Spleen (tissue), 7 donors: ENCODE measurements around the gene GNPTG.

Experiments used
- POLR2A ChIP-seq, 3 donors: fragments of 450-650 bp; IDR thresholded peaks; one replicate each; pipeline ENCODE4 v1.5.1; 2017; ENCODE audit warnings: antibody characterized with exemption in 3 of 3, mild to moderate bottlenecking in 1 of 3
- POLR2AphosphoS5 ChIP-seq, 3 donors: sonication (generic); formaldehyde crosslinking; IDR thresholded peaks; one replicate each; pipeline ENCODE4 v1.5.1; 2017; ENCODE audit warnings: antibody characterized with exemption in 3 of 3
- TF ChIP-seq, protein P1 (sequence below), 11 experiments: fragments of 200-600 bp in 7 of 11; fragments of 450-650 bp in 4 of 11; sonication (generic) in 4 of 11; IDR thresholded peaks in 8 of 11; conservative IDR thresholded peaks in 3 of 11; 1 replicate in 7 of 11; 2 replicates in 4 of 11; pipeline versions ENCODE4 v1.4.0 to v1.8.0; 2016 to 2021; ENCODE audit warnings: antibody characterized with exemption in 11 of 11, inconsistent platforms in 4 of 11, mild to moderate bottlenecking in 1 of 11
- donor health status: DM: no; HTN: no; CAD: no; lungs with moderate emphysema.
- donor health status: DM: no; HTN: no; CAD: no.
- donor health status: DM: no; HTN: no; CAD: no.

DNA sequence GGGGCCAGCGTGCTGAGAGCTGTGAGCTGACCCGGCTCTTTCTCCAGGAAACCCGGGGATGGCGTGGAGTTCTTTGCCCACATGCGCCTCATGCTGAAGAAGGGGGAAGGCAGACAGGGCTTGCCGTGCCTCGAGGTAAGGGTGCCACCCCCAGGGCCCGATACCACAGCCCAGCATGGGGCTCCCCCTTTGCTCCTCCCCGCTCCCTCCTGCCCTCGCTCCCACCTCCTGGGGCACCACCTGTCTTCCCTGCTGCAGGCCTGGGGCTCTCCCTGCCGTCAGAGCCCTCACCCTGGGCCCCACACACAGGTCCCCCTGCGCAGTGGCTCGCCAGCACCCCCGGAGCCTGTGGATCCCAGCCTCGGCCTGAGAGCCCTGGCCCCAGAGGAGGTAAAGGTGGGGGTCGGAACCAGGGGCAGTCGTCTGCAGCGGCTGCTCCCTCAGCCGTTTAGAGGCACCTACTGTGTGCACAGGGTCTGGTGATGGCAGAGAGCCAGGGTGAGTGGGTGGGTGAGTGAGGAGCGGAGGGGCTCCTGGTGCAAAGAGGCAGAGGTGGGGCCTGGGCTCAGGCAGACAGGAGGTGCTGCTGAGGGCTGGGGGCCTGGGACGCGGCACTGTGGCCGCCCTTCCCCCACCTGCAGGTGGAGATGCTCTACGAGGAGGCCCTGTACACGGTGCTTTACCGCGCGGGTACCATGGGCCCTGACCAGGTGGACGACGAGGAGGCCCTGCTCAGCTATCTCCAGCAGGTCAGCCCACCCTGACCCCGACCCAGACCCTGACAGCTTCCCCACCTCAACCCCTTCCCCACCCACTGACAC lies 12.7 kb upstream of the GNPTG start:
- TF ChIP-seq, protein P1, sequence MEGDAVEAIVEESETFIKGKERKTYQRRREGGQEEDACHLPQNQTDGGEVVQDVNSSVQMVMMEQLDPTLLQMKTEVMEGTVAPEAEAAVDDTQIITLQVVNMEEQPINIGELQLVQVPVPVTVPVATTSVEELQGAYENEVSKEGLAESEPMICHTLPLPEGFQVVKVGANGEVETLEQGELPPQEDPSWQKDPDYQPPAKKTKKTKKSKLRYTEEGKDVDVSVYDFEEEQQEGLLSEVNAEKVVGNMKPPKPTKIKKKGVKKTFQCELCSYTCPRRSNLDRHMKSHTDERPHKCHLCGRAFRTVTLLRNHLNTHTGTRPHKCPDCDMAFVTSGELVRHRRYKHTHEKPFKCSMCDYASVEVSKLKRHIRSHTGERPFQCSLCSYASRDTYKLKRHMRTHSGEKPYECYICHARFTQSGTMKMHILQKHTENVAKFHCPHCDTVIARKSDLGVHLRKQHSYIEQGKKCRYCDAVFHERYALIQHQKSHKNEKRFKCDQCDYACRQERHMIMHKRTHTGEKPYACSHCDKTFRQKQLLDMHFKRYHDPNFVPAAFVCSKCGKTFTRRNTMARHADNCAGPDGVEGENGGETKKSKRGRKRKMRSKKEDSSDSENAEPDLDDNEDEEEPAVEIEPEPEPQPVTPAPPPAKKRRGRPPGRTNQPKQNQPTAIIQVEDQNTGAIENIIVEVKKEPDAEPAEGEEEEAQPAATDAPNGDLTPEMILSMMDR (IDR thresholded peaks at IDR 0.05 in 8 of 11, conservative IDR thresholded peaks at IDR 0.05 in 3 of 11) = no peak
- TF ChIP-seq POLR2A (IDR thresholded peaks at IDR 0.05) (no peak), POLR2AphosphoS5 (IDR thresholded peaks at IDR 0.05) (no peak)
